Central memory CD8-positive, alpha-beta T cell (primary cell): Measurements from ENCODE around the gene INPP4A.

Experiments
- ATAC-seq: fragments of 150-1000 bp; cut with Tn5 transposase; replicated peaks from 2 replicates; pipeline ENCODE4 v1.10.0; 2022; ENCODE audit warnings: mild to moderate bottlenecking, moderate FRiP score, moderate number of reproducible peaks; ENCODE audit not compliant: poor library complexity, severe bottlenecking; ENCODE audit errors: extremely low read depth
- DNase-seq, 2 donors: peaks; one replicate each; pipeline ENCODE4 v3.0.0; 2021; ENCODE audit warnings: low spot score in 2 of 2
- H3K27ac Mint-ChIP-seq: one replicate; pipeline ENCODE4 v1.8.0; 2022; ENCODE audit warnings: low read depth, mild to moderate bottlenecking, moderate library complexity, mixed read lengths
- H3K27me3 Mint-ChIP-seq: one replicate; pipeline ENCODE4 v1.8.0; 2022; ENCODE audit warnings: mixed read lengths
- H3K36me3 Mint-ChIP-seq: one replicate; pipeline ENCODE4 v1.8.0; 2022; ENCODE audit warnings: mild to moderate bottlenecking, moderate library complexity, mixed read lengths; ENCODE audit not compliant: insufficient read depth
- H3K4me1 Mint-ChIP-seq: one replicate; pipeline ENCODE4 v1.8.0; 2022; ENCODE audit warnings: mixed read lengths
- H3K4me3 Mint-ChIP-seq: one replicate; pipeline ENCODE4 v1.8.0; 2022; ENCODE audit warnings: mild to moderate bottlenecking, moderate library complexity, mixed read lengths
- H3K9me3 Mint-ChIP-seq: one replicate; pipeline ENCODE4 v1.8.0; 2022; ENCODE audit warnings: mixed read lengths

Gene INPP4A

GRCh38 chr2:98502556-98503335 lies 58.1 kb downstream of the INPP4A start:
- no peaks in the 10 kb centered on the region for H3K27me3 Mint-ChIP-seq
- no peaks in the 10 kb centered on the region for H3K9me3 Mint-ChIP-seq
- H3K27ac Mint-ChIP-seq: peak overlapping the region; percentile 76
- H3K4me3 Mint-ChIP-seq: no peak overlapping the region
- no peak for DNase-seq
- peaks cover 17% of the 10 kb centered on the region for H3K36me3 Mint-ChIP-seq
- ATAC-seq: no peak
- H3K4me1 Mint-ChIP-seq: peaks cover 84% of the 10 kb centered on the region

DNA sequence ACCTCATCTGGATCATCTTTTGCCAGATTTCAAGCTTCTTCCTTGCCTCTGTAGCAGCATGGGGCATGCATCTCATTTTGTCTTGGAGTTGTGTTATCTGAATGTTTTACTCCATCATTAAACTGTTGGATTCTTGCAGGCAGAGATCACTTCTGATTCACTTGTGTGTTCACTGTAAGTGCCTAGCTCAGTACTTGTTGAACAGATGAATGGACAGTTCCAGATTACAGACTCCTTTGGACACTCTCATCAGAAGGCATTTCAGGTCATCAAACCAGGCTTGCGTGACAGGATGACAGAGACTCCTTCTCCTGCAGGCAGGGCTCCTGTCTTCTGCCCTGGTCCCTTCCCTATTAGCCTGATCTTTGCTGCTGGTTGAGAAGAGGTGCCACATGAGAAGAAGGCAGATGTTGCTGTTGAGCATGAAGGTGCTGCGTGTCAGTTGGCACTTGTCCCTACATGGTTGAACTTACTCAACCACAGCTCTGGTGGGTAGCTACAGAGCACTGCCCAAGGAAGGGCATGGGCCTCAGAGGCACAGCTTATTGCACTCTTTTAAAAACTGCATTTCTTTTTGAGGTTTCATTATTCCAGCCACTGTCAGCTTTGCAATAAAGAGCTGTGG lies 58.9 kb downstream of the INPP4A start:
- Mint-ChIP-seq H3K27me3 (no peaks in the 10 kb centered on the region), H3K9me3 (no peaks in the 10 kb centered on the region), H3K27ac (peak overlapping the region; percentile 57), H3K4me1 (peaks cover 84% of the 10 kb centered on the region), H3K4me3 (no peak overlapping the region), H3K36me3 (peaks cover 14% of the 10 kb centered on the region)
- ATAC-seq (no peak), DNase-seq (no peak)

- H3K36me3 Mint-ChIP-seq: peaks cover 14% of the 10 kb centered on the region
- H3K9me3 Mint-ChIP-seq: no peaks in the 10 kb centered on the region
- no peak for DNase-seq
- no peak overlapping the region for H3K4me3 Mint-ChIP-seq
- peaks cover 93% of the 10 kb centered on the region for H3K4me1 Mint-ChIP-seq
- no peaks in the 10 kb centered on the region for H3K27me3 Mint-ChIP-seq
- ATAC-seq: no peak
- H3K27ac Mint-ChIP-seq: peak overlapping the region; percentile 57
These were observed 59.9 kb downstream of the INPP4A start for GRCh38 chr2:98504381-98505109.

GRCh38 chr2:98505311-98505808 lies 60.7 kb downstream of the INPP4A start:
- no peaks in the 10 kb centered on the region for H3K27me3 Mint-ChIP-seq
- peak overlapping the region; percentile 57 for H3K27ac Mint-ChIP-seq

DNA sequence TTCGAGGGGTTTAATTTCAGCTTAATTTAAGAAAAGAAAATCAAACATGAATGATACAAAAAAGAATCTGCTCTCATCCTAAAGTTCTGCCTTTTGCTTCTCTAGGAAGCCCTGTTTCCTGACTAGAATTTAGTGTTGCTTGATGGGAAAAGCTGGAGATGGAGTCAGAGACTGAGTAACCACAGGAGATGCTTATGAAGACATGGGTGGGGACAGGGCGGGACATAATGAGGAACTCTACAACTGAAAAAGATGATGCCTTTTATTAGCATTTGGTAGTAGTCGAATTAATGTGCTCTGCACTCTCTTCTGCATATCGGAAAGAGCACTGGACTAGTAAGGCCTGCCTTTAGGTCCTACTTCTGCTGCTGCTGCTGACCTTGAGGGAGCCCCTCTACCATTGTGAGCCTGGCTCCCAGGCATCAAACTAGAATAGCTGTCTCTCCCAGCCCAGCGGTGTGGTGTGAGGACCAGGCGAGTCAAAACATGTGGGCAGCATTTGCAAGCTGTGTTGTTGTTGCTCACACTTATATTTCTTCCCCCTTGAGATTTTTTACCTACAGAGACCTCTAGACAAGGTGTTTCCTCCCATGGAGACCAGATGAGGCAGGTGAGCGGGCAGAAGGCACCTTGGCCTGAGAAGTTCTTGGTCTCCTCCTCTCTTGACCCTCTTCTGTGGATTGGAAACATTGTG lies 61.5 kb downstream of the INPP4A start:
- Mint-ChIP-seq H3K27ac (peak overlapping the region; percentile 57), H3K4me3 (no peak overlapping the region), H3K9me3 (no peaks in the 10 kb centered on the region), H3K27me3 (no peaks in the 10 kb centered on the region), H3K4me1 (peaks cover 90% of the 10 kb centered on the region), H3K36me3 (peaks cover 12% of the 10 kb centered on the region)
- ATAC-seq (no peak), DNase-seq (no peak)

More at GRCh38 chr2:98505311-98505808, 60.7 kb downstream of the INPP4A start:
- DNase-seq (no peak), ATAC-seq (peak; percentile 58)
- Mint-ChIP-seq H3K4me1 (peaks cover 93% of the 10 kb centered on the region), H3K4me3 (no peak overlapping the region), H3K9me3 (no peaks in the 10 kb centered on the region), H3K36me3 (peaks cover 12% of the 10 kb centered on the region)

DNA sequence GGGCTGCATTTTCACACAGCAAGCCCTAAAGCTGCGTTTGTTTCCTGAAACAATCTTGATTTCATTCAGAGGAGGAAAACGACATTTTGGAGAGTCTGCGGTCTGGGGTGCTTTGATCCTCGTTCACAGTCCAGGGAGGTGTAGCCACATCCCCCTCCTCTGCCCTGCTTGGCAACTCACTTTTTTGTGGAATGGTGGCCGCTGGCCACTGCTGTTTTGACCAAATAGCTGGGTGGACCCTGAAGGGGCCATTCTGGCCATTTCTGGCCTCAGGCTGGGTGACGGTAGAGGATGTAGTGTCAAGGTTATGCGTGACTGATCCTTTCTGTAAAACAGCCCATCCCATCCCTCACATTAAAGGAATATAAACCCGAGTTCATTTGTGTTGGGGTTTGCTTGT lies 62.2 kb downstream of the INPP4A start:
- DNase-seq: no peak
- no peak for ATAC-seq
- H3K27me3 Mint-ChIP-seq: no peaks in the 10 kb centered on the region
- H3K27ac Mint-ChIP-seq: peak overlapping the region; percentile 23
- H3K36me3 Mint-ChIP-seq: peaks cover 16% of the 10 kb centered on the region
- H3K4me3 Mint-ChIP-seq: no peak overlapping the region
- no peaks in the 10 kb centered on the region for H3K9me3 Mint-ChIP-seq
- H3K4me1 Mint-ChIP-seq: peaks cover 91% of the 10 kb centered on the region

DNA sequence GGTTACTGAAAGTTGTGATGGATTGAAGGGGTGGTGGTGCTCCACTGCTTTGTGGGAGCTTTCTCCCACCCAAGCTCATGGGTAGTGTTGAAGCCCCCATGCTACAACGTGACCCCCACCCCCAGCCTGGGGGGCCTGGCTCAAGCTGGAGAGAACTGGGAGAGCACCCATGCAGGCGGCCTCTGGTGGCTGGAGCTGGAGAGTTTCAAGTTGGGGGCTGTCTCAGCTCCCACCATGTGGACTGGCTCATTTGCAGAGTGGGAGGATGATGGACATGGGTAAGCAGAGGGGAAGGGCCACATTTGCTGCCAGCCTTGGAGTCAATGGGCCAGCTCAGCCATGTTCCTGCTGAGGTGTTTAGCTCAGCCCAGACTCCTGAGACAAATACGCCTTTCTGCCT lies 62.8 kb downstream of the INPP4A start:
- H3K27me3 Mint-ChIP-seq: no peaks in the 10 kb centered on the region
- no peak overlapping the region for H3K4me3 Mint-ChIP-seq
- H3K36me3 Mint-ChIP-seq: peaks cover 16% of the 10 kb centered on the region
- ATAC-seq (no peak), DNase-seq (no peak)
- H3K4me1 Mint-ChIP-seq: peaks cover 91% of the 10 kb centered on the region
- H3K9me3 Mint-ChIP-seq: no peaks in the 10 kb centered on the region
- peak overlapping the region; percentile 23 for H3K27ac Mint-ChIP-seq

GRCh38 chr2:98507891-98508708 lies 63.4 kb downstream of the INPP4A start:
- Mint-ChIP-seq H3K27ac (peak overlapping the region; percentile 41), H3K36me3 (peaks cover 16% of the 10 kb centered on the region), H3K27me3 (no peaks in the 10 kb centered on the region), H3K9me3 (no peaks in the 10 kb centered on the region), H3K4me1 (peaks cover 91% of the 10 kb centered on the region), H3K4me3 (no peak overlapping the region)
- DNase-seq: no peak
- no peak for ATAC-seq

- Mint-ChIP-seq H3K4me1 (peaks cover 91% of the 10 kb centered on the region), H3K4me3 (no peak overlapping the region), H3K36me3 (peaks cover 16% of the 10 kb centered on the region), H3K9me3 (no peaks in the 10 kb centered on the region), H3K27me3 (no peaks in the 10 kb centered on the region), H3K27ac (peak overlapping the region; percentile 41)
- no peak for DNase-seq
- ATAC-seq: peak; percentile 44
These were observed 64.0 kb downstream of the INPP4A start for GRCh38 chr2:98508709-98509066.

DNA sequence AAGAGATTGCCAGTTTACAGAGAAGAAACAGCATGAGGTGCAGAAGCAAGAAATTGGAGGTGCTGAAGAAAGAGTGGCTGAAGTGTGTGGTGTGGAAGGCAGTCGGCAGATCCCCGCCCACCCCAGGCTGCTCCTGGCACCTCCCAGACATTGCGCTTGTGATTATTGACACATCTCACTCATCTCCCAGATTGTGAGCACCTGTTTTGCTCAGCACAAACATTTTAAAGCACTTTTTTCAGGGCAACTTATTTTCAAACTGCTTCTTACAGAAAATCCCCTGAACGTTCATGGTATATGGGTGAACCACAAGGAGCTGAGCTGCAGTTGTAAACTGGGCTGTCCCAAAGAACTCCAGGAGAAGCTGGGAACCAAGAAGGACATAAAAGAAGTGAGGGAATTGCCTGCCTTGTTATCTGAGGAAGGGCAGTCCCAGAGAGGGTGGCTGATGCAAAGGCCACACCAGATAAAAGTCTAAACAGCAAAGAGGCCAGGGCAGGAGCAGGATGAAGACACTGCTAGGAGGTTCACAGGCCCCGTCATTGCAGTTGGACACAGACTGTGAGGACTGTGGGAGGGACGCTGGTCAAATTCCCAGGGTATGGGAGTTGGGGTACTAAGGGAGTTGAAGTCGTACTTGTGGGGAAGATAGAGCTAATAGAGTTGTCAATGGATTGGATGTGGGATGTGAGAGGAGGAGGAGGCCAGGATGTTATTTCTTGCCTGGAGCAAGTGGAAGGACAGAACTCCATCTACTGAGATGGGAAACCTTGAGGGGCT lies 65.1 kb downstream of the INPP4A start:
- ATAC-seq: no peak
- no peak overlapping the region for H3K4me3 Mint-ChIP-seq
- H3K27me3 Mint-ChIP-seq: no peaks in the 10 kb centered on the region

GRCh38 chr2:98510322-98510662 lies 65.6 kb downstream of the INPP4A start:
- no peaks in the 10 kb centered on the region for H3K27me3 Mint-ChIP-seq
- peaks cover 83% of the 10 kb centered on the region for H3K4me1 Mint-ChIP-seq
- no peak overlapping the region for H3K4me3 Mint-ChIP-seq
- peak overlapping the region; percentile 23 for H3K27ac Mint-ChIP-seq
- no peaks in the 10 kb centered on the region for H3K9me3 Mint-ChIP-seq
- no peak for ATAC-seq
- no peak for DNase-seq
- peaks cover 11% of the 10 kb centered on the region for H3K36me3 Mint-ChIP-seq

More for the DNA sequence above, 65.1 kb downstream of the INPP4A start:
- peaks cover 14% of the 10 kb centered on the region for H3K36me3 Mint-ChIP-seq
- peaks cover 89% of the 10 kb centered on the region for H3K4me1 Mint-ChIP-seq
- no peak for DNase-seq
- H3K9me3 Mint-ChIP-seq: no peaks in the 10 kb centered on the region
- peak overlapping the region; percentile 23 for H3K27ac Mint-ChIP-seq
